ENCODE results near the gene NCKIPSD.

NCKIPSD gene

GRCh38 chr3:48648188-48648850 lies 37.4 kb downstream of the NCKIPSD start:
- no peak for DNase-seq (ENCODE audit: low read depth in 2 of 3, low spot score in 2 of 3)

DNA sequence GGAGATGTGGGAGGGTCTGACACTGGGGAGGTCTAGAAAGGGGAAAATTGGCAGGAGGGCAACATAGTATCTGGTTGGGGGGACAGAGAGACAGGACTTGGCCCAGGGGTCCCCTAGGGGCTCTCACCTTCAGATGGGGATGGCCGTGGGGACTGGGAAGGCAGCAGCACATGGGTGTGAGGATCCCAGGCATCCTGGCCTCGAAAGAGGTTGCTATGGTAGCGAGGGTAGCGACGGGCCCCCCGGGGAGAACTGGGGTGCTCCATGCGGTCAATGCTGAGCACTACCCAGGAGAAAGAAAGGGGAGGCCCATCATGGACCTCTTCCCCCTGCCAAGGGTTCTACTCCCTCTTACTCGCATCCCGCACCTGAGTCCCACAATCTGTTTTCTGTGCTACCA lies 38.0 kb downstream of the NCKIPSD start:
- no peak for DNase-seq (ENCODE audit: low read depth in 2 of 3, low spot score in 2 of 3)

GRCh38 chr3:48644898-48645760 lies 40.6 kb downstream of the NCKIPSD start:
- DNase-seq (ENCODE audit: low read depth in 2 of 3, low spot score in 2 of 3): no peak

DNA sequence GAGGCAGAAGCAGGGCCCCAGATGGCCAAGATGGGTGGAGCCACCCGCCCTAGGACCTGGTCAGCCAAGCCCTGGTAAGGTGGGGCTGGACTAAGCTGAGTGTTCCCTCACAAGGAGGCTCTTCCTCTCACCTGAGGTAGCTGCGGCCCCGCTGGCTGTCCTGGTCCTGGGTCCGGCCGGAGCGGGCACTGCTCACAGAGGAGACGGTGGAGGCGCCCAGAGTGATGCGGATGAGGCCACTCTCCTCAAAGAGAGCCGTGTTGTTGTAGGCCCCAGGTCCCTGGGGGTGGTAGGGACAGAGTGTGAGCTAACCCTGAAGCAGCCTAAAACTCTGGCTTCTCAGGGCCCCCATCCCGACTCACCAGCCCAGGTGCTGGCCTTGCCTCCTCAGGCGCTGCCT lies 43.1 kb downstream of the NCKIPSD start:
- no peak for DNase-seq (ENCODE audit: low read depth in 2 of 3, low spot score in 2 of 3)

GRCh38 chr3:48641396-48641795 lies 44.3 kb downstream of the NCKIPSD start:
- no peak for DNase-seq (ENCODE audit: low read depth in 2 of 3, low spot score in 2 of 3)

GRCh38 chr3:48639944-48640606 lies 45.6 kb downstream of the NCKIPSD start:
- no peak for DNase-seq (ENCODE audit: low read depth in 2 of 3, low spot score in 2 of 3)

DNA sequence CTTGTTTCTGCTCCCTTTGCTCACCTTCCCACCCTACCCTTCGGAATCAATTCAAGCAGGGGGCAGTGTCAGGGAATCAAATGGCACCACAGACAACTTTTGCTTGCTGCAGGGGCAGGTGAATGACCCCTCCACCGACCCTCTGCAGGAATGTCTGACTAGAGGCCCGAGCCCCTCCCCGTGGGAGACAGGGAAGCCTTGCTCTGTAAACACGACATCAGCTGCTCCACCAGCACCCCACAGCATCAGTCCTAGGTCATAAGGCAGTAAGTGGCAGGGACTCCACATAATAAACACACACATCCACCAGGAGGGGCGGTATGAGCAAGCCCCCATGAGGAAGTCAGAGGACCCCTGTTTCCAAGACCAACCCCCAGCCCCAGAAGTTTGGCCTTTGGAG lies 48.4 kb downstream of the NCKIPSD start:
- no peak for DNase-seq (ENCODE audit: low read depth in 2 of 3, low spot score in 2 of 3)

DNA sequence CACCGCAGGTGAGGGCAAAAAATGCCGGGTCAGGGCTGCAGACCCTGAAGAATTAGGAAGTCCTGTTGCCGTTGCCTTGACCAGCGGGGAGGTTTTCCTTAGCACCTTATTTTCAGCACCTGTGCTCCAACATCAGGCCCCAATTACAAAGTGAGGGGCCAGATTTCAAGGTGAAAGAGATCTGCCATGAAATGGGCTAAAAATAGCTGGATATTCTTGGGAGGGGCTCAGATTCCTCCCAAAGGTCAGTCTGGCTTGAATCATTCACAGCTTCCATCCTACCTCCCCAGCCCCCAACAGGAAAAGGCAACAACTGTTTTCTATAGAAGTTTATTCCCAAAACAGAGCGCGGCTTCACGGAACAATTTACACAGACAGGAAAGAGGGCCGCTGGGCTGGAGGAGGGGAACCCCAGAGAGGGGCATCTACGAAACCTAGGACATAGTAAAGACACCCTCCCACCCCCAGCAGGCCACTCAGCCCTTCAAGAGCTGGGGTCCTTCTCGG lies 49.5 kb downstream of the NCKIPSD start:
- DNase-seq (ENCODE audit: low read depth in 2 of 3, low spot score in 2 of 3): no peak

GRCh38 chr3:48635222-48636021 lies 50.3 kb downstream of the NCKIPSD start, which contains the start of gene SLC26A6:
TSS of gene SLC26A6 (minus strand) at chr3:48635461. CDS start at chr3:48635393, 68 bp downstream.
- peak; percentile 87 to 94 (median 89) for DNase-seq (ENCODE audit: low read depth in 2 of 3, low spot score in 2 of 3)

DNA sequence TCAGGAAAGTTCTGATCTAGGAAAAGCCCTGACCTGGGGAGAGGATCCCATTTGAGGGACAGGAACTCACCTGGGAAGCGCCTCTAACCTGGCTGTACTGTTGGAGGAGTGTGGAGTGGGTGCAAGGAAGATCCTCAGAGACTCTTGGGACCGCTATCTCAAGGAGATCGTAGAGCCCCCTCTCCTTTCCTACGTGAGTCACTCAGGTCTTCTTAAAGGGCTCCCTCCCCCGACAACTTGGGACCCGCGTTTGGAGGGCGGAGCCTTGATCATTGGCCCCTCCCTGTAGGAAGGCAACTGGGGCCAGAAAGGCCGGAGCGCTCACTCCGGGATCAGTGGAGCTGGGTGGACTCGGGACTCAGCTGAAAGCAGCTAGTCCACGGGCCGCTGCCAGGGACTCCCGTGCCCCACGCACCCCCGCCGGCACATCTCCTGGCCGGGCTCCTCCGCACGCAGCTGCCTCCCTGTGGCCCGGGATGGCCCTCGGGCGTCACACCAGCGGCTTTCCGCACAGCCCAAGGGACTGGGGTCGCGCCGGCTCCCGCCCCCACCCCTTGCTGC lies 51.0 kb downstream of the NCKIPSD start:
- peak in 2 of 3 experiments; percentile 22 to 28 for DNase-seq (ENCODE audit: low read depth in 2 of 3, low spot score in 2 of 3)

GRCh38 chr3:48633743-48634142 lies 52.0 kb downstream of the NCKIPSD start:
- DNase-seq (ENCODE audit: low read depth in 2 of 3, low spot score in 2 of 3): no peak

- no peak for DNase-seq (ENCODE audit: low read depth in 2 of 3, low spot score in 2 of 3)
Measured at GRCh38 chr3:48633256-48633655, 52.5 kb downstream of the NCKIPSD start.

DNA sequence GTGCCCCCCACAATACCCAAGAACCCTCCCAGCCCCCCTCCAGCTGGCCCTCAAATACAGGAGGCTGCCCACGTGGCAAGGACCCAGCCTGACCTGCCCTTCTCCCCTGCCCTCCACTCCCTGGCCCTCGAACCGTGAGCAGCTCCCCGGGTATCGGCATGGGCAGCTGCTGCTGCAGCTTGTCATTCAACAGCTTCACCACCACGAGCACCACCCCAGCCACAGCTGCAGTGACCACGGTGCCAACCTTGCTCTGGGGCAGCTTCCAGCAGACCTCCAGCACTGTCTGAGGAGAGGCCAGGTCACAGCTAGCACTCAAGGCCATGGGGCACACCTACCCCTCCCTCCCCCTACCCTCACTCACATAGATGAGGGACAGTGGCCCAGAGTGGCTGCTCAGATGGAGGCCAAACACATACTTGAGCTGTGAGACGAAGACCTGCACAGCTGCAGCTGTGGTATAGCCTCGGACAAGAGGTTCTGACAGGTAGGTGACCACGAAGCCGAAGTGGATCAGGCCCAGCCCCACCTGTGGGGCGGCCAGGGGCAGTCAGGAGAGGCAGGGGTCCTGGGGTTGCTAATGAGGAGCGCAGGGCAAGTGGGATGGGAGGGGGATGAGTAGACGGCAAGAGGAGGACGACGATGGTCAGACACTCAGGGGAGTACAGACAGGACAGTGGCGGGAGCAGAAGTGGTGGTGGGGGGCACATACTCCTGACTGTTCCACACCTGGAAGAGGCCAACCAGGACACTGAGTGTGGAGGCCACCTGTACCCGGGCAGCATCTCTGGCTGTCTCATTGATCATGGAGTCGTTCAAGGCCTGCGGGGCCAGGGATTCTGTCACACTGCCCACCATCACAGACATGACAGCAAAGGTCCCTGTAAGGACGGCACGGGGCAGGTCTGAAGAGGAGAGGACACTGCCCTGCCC lies 53.9 kb downstream of the NCKIPSD start:
- no peak for DNase-seq (ENCODE audit: low read depth in 2 of 3, low spot score in 2 of 3)

DNA sequence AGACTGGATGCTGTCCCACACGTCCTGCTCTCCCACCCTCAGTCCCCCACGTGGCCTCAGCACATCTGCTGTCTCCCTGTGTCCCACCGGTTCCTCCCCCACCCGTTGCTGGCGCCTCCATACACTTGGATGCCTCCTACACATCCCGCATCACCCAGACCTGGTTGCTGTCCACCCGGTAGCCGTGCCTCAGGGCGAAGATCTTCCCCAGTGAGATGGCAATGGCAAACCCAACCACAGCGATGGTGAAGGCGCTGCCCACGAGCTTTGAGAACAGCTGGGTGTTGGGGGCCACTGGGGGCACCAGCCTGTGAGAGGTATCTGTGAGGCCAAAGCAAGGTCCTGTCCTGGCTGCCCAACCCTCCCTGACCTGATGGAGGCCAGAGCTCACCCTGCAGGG lies 54.9 kb downstream of the NCKIPSD start:
- DNase-seq (ENCODE audit: low read depth in 2 of 3, low spot score in 2 of 3): no peak

- no peak for DNase-seq (ENCODE audit: low read depth in 2 of 3, low spot score in 2 of 3)
Measured at GRCh38 chr3:48630407-48630806, 55.3 kb downstream of the NCKIPSD start.

DNA sequence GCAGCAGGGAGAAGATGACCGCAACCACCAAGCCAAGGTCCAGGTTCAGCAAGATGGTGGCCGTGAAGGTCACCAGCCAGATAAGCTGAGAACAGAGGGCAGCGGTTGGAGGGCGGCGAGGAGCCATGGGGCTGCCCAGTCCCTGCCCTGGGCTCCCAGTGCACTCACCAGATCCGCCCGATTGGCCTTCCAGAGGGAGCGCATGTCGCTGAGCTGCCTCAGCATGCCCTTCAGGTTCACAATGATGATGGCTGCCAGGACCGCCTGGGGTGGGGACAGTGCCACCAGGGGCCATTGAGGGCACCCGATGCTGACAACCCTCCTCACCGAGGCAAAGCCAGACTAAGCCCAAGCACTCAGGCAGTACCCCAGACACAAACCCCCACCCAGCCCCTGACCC lies 55.8 kb downstream of the NCKIPSD start:
- no peak for DNase-seq (ENCODE audit: low read depth in 2 of 3, low spot score in 2 of 3)

DNA sequence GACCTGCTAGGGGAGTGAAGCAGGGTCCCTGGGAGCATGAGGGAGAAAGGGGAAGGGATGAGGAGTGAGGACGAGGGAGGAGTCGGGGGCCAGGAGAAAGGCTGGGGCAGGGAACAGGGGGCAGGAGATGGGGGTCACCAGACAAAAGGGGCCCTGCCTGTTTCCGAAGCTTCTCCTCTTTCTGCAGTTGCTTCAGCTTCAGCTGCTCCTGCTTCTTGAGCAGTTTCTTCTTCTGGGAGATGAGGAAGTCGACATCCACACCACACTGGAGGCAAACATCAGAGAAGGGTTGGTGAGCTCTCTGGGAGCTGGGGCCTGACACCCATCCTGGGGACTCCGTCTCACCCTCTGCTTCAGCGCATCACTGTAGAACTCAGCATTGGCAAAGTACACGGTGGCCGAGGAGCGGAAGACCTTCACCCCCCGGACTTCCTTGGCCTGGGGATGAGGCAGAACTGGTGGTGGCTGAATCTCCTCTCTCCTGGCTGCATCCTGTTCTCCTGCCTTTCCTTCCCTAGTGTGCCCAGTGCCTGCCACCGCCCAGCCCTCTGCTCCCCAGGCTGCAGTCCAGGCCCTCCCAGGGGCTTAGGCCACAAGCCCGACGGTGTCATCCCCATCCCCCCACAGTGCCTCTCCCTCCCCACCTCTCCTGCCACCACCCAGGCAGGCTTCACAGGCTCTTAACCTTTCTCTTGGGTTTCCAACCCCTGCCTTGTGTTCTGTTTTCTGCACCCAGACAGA lies 57.3 kb downstream of the NCKIPSD start:
- DNase-seq (ENCODE audit: low read depth in 2 of 3, low spot score in 2 of 3): no peak

GRCh38 chr3:48625600-48625999 lies 60.1 kb downstream of the NCKIPSD start:
- no peak for DNase-seq (ENCODE audit: low read depth in 2 of 3, low spot score in 2 of 3)

GRCh38 chr3:48624767-48625166 lies 60.9 kb downstream of the NCKIPSD start:
- DNase-seq (ENCODE audit: low read depth in 2 of 3, low spot score in 2 of 3): no peak

All from activated CD8-positive, alpha-beta memory T cell treated with anti-CD3 and anti-CD28 coated beads for 48 hours (primary cell).